ENCODE data around the gene RECK.

Gene RECK

DNA sequence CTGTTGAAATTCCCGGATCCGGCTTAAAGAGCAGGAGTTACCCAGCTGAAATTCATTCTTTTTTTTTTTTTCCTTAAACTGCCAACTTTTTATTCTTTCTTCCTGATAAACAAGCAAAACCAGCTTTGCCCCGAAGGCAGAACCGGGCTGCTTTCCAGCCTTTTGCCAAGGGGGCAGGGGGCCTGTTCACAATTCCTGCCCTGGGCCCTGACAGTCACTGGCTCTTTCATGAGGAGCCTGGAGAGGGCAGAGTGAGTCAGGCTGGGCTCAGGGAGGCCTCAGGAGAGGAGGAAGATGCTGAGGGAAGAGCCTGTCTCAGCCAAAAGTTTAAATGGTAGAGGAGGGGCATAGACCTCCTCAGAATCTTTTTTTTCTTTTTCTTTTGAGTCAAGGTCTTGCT is 104.6 kb downstream of the RECK start:
- TF ChIP-seq CTCF (IDR thresholded peaks at IDR 0.05) = no peak
- peaks cover 13% of the 10 kb centered on the region for H3K36me3 ChIP-seq
- H3K4me1 ChIP-seq (ENCODE audit: control insufficient read depth in 1 of 2, insufficient read depth in 1 of 2, low read depth in 1 of 2, low read length in 1 of 2) = peaks cover 90 to 94% of the 10 kb centered on the region in 2 experiments
- H3K4me3 ChIP-seq (ENCODE audit: low read depth in 1 of 2, low read length in 1 of 2) = peak overlapping the region; percentile 85 to 99
- H3K27me3 ChIP-seq = no peaks in the 10 kb centered on the region
- peak overlapping the region; percentile 100 for H3K27ac ChIP-seq
- H3K9me3 ChIP-seq = no peaks in the 10 kb centered on the region

GRCh38 chr9:36141761-36142160 is 105.0 kb downstream of the RECK start:
- H3K4me1 ChIP-seq (ENCODE audit: control insufficient read depth in 1 of 2, insufficient read depth in 1 of 2, low read depth in 1 of 2, low read length in 1 of 2) = peaks cover 95 to 99% of the 10 kb centered on the region in 2 experiments
- H3K27me3 ChIP-seq = no peaks in the 10 kb centered on the region
- no peak for TF ChIP-seq CTCF (IDR thresholded peaks at IDR 0.05)
- H3K9me3 ChIP-seq = no peaks in the 10 kb centered on the region
- peak overlapping the region; percentile 85 to 99 for H3K4me3 ChIP-seq (ENCODE audit: low read depth in 1 of 2, low read length in 1 of 2)
- H3K27ac ChIP-seq = peak overlapping the region; percentile 100
- peaks cover 18% of the 10 kb centered on the region for H3K36me3 ChIP-seq

DNA sequence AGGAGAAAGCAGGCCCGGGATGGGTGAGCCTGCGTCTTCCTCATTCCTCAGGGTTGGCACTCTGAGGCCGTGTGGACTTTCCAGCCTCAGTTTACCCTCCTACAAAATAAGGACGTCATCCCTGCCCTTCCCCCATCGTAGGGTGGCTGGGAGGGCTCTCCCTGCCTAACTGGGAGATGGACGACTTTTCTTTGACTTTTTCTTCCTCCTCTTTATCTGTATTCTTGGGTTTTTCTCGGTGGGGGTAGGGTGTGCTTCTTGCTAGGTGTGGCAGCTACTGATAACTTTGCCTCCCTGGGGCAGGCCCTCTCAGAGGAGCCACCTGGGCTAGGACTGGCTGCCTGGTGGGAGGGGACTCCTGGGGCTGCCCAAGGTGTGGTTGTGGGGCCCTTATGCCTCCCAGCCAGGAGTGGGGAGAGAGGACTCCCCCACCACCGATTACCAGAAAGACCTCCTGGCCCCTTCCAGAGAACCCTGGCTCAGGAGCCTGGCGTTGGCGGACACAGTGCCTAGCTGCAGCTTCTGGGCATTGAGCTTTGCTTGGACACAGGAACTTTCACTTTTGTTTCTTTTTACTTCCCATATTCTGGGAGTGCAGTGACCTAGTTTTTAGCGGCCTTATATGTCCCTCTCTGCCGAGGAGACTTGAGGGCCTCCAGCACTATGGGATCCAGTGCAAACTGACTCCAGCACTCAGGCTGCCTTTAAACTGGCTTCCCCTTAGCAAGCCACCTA is 106.0 kb downstream of the RECK start:
- peak overlapping the region; percentile 85 to 99 for H3K4me3 ChIP-seq (ENCODE audit: low read depth in 1 of 2, low read length in 1 of 2)
- H3K4me1 ChIP-seq (ENCODE audit: control insufficient read depth in 1 of 2, insufficient read depth in 1 of 2, low read depth in 1 of 2, low read length in 1 of 2) = peaks cover 100% of the 10 kb centered on the region in 2 experiments
- TF ChIP-seq CTCF (IDR thresholded peaks at IDR 0.05) = peak; percentile 35
- no peaks in the 10 kb centered on the region for H3K27me3 ChIP-seq
- peak overlapping the region; percentile 100 for H3K27ac ChIP-seq
- H3K36me3 ChIP-seq = peaks cover 27% of the 10 kb centered on the region
- H3K9me3 ChIP-seq = no peaks in the 10 kb centered on the region

- Histone ChIP-seq H3K4me1 (ENCODE audit: control insufficient read depth in 1 of 2, insufficient read depth in 1 of 2, low read depth in 1 of 2, low read length in 1 of 2) (peaks cover 100% of the 10 kb centered on the region in 2 experiments), H3K27ac (peak overlapping the region; percentile 100), H3K27me3 (no peaks in the 10 kb centered on the region), H3K36me3 (peaks cover 33% of the 10 kb centered on the region), H3K4me3 (ENCODE audit: low read depth in 1 of 2, low read length in 1 of 2) (peak overlapping the region; percentile 85 to 99), H3K9me3 (no peaks in the 10 kb centered on the region)
- no peak for TF ChIP-seq CTCF (IDR thresholded peaks at IDR 0.05)
Measured at GRCh38 chr9:36143245-36143641, 106.5 kb downstream of the RECK start.

DNA sequence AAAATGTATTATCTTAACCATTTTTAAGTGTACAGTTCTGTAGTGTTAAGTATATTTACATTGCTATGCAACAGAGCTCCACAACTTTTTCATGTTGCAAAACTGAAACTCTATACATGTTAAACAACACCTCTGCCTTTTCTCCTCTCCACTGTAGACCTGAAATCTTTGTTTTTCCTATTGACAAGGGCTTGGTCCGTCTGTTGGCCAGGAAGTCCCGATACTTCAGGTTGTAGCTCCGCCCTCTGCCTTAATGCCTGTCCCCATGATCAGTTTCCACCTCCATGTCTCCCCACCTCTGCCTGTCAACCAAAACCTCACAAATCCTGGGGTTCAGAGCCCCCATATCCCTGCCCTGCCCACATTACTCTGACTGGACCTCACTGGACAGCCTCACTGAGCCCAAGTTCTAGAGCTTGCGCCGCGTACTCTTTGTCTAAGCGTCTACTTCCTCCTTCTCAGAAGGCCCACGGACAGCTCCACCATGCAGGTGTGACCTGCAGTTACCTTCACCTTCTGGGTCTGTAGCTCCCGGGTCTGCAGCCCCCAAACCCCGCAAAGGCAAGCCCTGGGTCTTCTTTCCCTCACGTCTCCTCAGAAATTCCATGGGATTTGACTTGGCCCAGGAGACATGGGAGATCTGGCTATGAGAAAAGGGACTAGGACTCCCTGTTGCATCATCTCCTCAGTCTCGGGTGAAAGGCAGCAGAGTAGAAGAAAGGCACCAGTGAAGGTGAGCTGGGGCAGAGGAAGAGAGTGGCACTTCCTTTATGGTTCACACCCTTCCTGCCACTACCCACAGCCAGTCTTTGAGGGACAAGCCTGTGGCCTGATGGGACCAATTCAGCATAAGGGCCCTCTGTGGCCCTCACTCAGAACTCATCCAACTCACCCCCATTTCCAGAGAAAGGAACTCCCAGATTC is 107.9 kb downstream of the RECK start:
- Histone ChIP-seq H3K27me3 (no peaks in the 10 kb centered on the region), H3K4me3 (ENCODE audit: low read depth in 1 of 2, low read length in 1 of 2) (peak overlapping the region; percentile 85 to 99), H3K36me3 (peaks cover 46% of the 10 kb centered on the region), H3K27ac (peak overlapping the region; percentile 100), H3K4me1 (ENCODE audit: control insufficient read depth in 1 of 2, insufficient read depth in 1 of 2, low read depth in 1 of 2, low read length in 1 of 2) (peaks cover 100% of the 10 kb centered on the region in 2 experiments), H3K9me3 (no peaks in the 10 kb centered on the region)
- no peak for TF ChIP-seq CTCF (IDR thresholded peaks at IDR 0.05)

All from neutrophil (primary cell).